Bronchial epithelial cell (primary cell): ENCODE data around the gene MKNK2. TPM values are rescaled to one million over a fixed set of nuclear protein-coding genes. Genes with fewer than 3 reads are reported as not detected.
"Not testable (repeated sequence)": the region's sequence is repeated elsewhere in the genome, so short reads cannot be mapped to it uniquely, and the experiment has no call there.

Experiments
- DNase-seq: peaks from one replicate; pipeline ENCODE4 v3.0.0-alpha.2; 2010; ENCODE audit warnings: low read depth
- FAIRE-seq: peaks from 2 replicates; lab custom pipeline; 2011; peaks lifted over from hg19 to GRCh38; lab: Jason Lieb, UNC
- H3K27me3 ChIP-seq: 2 replicates; pipeline ENCODE4 v1.5.1; 2011; ENCODE audit warnings: low read length; ENCODE audit not compliant: control insufficient read depth, insufficient read depth
- H3K36me3 ChIP-seq: 2 replicates; pipeline ENCODE4 v1.5.1; 2011; ENCODE audit warnings: low read length; ENCODE audit not compliant: control insufficient read depth, insufficient read depth
- H3K4me3 ChIP-seq: 2 replicates; pipeline ENCODE4 v1.5.1; 2011; ENCODE audit warnings: mild to moderate bottlenecking, low read depth, low read length, control low read depth
- CTCF ChIP-seq: IDR thresholded peaks from 2 replicates; pipeline ENCODE4 v1.5.1; 2011; ENCODE audit warnings: mild to moderate bottlenecking, moderate library complexity, low read length, control low read depth, inconsistent platforms; ENCODE audit not compliant: insufficient read depth, severe bottlenecking
- total RNA-seq: library from RNA; depleted of rRNA; stranded (reverse); fragments of >200 nt; gene quantifications from 2 replicates; pipeline ENCODE4 v1.2.1, GENCODE V29; 2014

MKNK2 gene
- total RNA-seq, 1 donor from 2014 or later = 251 TPM

GRCh38 chr19:2035590-2035991 is 15.5 kb downstream of the MKNK2 start:
- Histone ChIP-seq H3K27me3 (no peaks in the 10 kb centered on the region), H3K4me3 (no peak overlapping the region), H3K36me3 (peaks cover 11% of the 10 kb centered on the region)
- DNase-seq (no peak), FAIRE-seq (no peak)
- no peak for TF ChIP-seq CTCF

GRCh38 chr19:2034729-2035589 is 16.1 kb downstream of the MKNK2 start:
- FAIRE-seq = no peak
- Histone ChIP-seq H3K27me3 (no peaks in the 10 kb centered on the region), H3K4me3 (no peak overlapping the region), H3K36me3 (peaks cover 5% of the 10 kb centered on the region)
- TF ChIP-seq CTCF = no peak
- peak; percentile 29 for DNase-seq

GRCh38 chr19:2034253-2034652 is 16.8 kb downstream of the MKNK2 start:
- not testable (repeated sequence) for H3K36me3 ChIP-seq, H3K4me3 ChIP-seq, DNase-seq, H3K27me3 ChIP-seq, FAIRE-seq

GRCh38 chr19:2033825-2034159 is 17.3 kb downstream of the MKNK2 start:
- no peak overlapping the region for H3K4me3 ChIP-seq
- H3K36me3 ChIP-seq = no peaks in the 10 kb centered on the region
- DNase-seq (no peak), FAIRE-seq (no peak)
- no peaks in the 10 kb centered on the region for H3K27me3 ChIP-seq
- no peak for TF ChIP-seq CTCF

GRCh38 chr19:2033115-2033824 is 17.8 kb downstream of the MKNK2 start:
- FAIRE-seq = no peak
- no peaks in the 10 kb centered on the region for H3K27me3 ChIP-seq
- TF ChIP-seq CTCF = no peak
- H3K36me3 ChIP-seq = no peaks in the 10 kb centered on the region
- no peak for DNase-seq
- no peak overlapping the region for H3K4me3 ChIP-seq

- DNase-seq (peak; percentile 81), FAIRE-seq (no peak)
- Histone ChIP-seq H3K27me3 (no peaks in the 10 kb centered on the region), H3K4me3 (no peak overlapping the region), H3K36me3 (no peaks in the 10 kb centered on the region)
- no peak for TF ChIP-seq CTCF
Observed at GRCh38 chr19:2032296-2032941, 18.6 kb downstream of the MKNK2 start.
